SK-N-SH (cell line): ENCODE data around the gene POLD4. TPM values are rescaled to one million over a fixed set of nuclear protein-coding genes. Genes with fewer than 3 reads are reported as not detected.

Experiments used
- CTCF ChIA-PET: fragments of 300-600, 350-600 bp; formaldehyde crosslinking; extraction: SDS; loops from one replicate; lab custom pipeline; 2021; lab: Yijun Ruan, JAX
- POLR2A ChIA-PET: fragments of 350-600 bp; sonication (Branson Sonifier 250); formaldehyde crosslinking; extraction: SDS; loops from one replicate; lab custom pipeline; 2020; ENCODE audit warnings: antibody characterized with exemption, inconsistent platforms; lab: Yijun Ruan, JAX
- DNase-seq: peaks from one replicate; pipeline ENCODE4 v3.0.0; 2012
- H2AFZ ChIP-seq: fragments of 200-600 bp; sonication (generic); 2 replicates; pipeline ENCODE4 v1.8.1; 2016; ENCODE audit warnings: antibody characterized with exemption, mild to moderate bottlenecking, low read depth
- H3F3A ChIP-seq: fragments of 200-600 bp; sonication (generic); replicated peaks from 2 replicates; pipeline ENCODE3; 2016; ENCODE audit warnings: antibody characterized with exemption, mild to moderate bottlenecking; ENCODE audit not compliant: insufficient read depth
- H3K27ac ChIP-seq, 2 experiments: fragments of 200-500 bp in 1 of 2; fragments of 200-600 bp in 1 of 2; sonication (Bioruptor generic) in 1 of 2; sonication (generic), shearing (Covaris generic) in 1 of 2; 2 replicates each; pipeline versions ENCODE4 v1.5.1 to v1.6.1; 2014 to 2016; ENCODE audit warnings: low read depth in 2 of 2, inconsistent platforms in 1 of 2, low read length in 1 of 2, mild to moderate bottlenecking in 1 of 2, mixed read lengths in 1 of 2
- H3K27me3 ChIP-seq: fragments of 200-600 bp; sonication (generic), shearing (Covaris generic); 2 replicates; pipeline ENCODE4 v1.6.1; 2016; ENCODE audit warnings: mixed run types; ENCODE audit not compliant: insufficient read depth
- H3K36me3 ChIP-seq, 2 experiments: fragments of 200-500 bp in 1 of 2; fragments of 200-600 bp in 1 of 2; sonication (Bioruptor generic) in 1 of 2; sonication (generic) in 1 of 2; replicated peaks in 1 of 2; 2 replicates each; pipeline versions ENCODE3 to v1.5.1; 2014 to 2016; ENCODE audit warnings: low read length in 1 of 2, mild to moderate bottlenecking in 1 of 2; ENCODE audit not compliant: insufficient read depth in 2 of 2, control insufficient read depth in 1 of 2
- H3K4me1 ChIP-seq, 2 experiments: fragments of 200-500 bp in 1 of 2; fragments of 200-600 bp in 1 of 2; sonication (Bioruptor generic) in 1 of 2; sonication (generic), shearing (Covaris generic) in 1 of 2; 2 replicates each; pipeline versions ENCODE4 v1.5.1 to v1.6.1; 2014 to 2016; ENCODE audit warnings: low read depth in 1 of 2, low read length in 1 of 2, mixed run types in 1 of 2; ENCODE audit not compliant: insufficient read depth in 2 of 2, control insufficient read depth in 1 of 2
- H3K4me2 ChIP-seq: fragments of 200-600 bp; sonication (generic), shearing (Covaris generic); 2 replicates; pipeline ENCODE4 v1.6.1; 2017; ENCODE audit warnings: mixed run types
- H3K4me3 ChIP-seq, 2 experiments: fragments of 200-500 bp in 1 of 2; fragments of 200-600 bp in 1 of 2; sonication (Bioruptor generic) in 1 of 2; sonication (generic), shearing (Covaris generic) in 1 of 2; 2 replicates each; pipeline versions ENCODE4 v1.5.1 to v1.8.1; 2014 to 2016; ENCODE audit warnings: low read depth in 2 of 2, inconsistent platforms in 1 of 2, low read length in 1 of 2, mild to moderate bottlenecking in 1 of 2, mixed read lengths in 1 of 2, moderate library complexity in 1 of 2
- H3K79me2 ChIP-seq: fragments of 200-600 bp; sonication (generic); 2 replicates; pipeline ENCODE4 v1.8.1; 2017; ENCODE audit warnings: mild to moderate bottlenecking; ENCODE audit not compliant: insufficient read depth
- H3K9ac ChIP-seq: fragments of 200-600 bp; sonication (generic); 2 replicates; pipeline ENCODE4 v1.6.1; 2017; ENCODE audit warnings: mixed run types
- H3K9me2 ChIP-seq: fragments of 200-600 bp; sonication (generic); 2 replicates; pipeline ENCODE4 v1.6.1; 2017; ENCODE audit warnings: mixed run types
- H3K9me3 ChIP-seq: fragments of 200-600 bp; sonication (generic); 2 replicates; pipeline ENCODE4 v1.6.1; 2017; ENCODE audit warnings: mixed run types, mild to moderate bottlenecking, moderate library complexity
- H4K20me1 ChIP-seq: fragments of 200-600 bp; sonication (generic); 2 replicates; pipeline ENCODE4 v1.6.1; 2017; ENCODE audit warnings: mild to moderate bottlenecking, mixed run types; ENCODE audit not compliant: insufficient read depth
- CTCF ChIP-seq: fragments of 200-600 bp; sonication (generic); IDR thresholded peaks from 2 replicates; pipeline ENCODE4 v1.6.1; 2017; ENCODE audit warnings: antibody characterized with exemption, mild to moderate bottlenecking, moderate library complexity
- ELF1 ChIP-seq: IDR thresholded peaks from 2 replicates; pipeline ENCODE4 v1.4.0; 2012
- EZH2phosphoT487 ChIP-seq: fragments of 200-600 bp; sonication (generic); IDR thresholded peaks from 2 replicates; pipeline ENCODE4 v1.6.1; 2017; ENCODE audit warnings: low read depth, mixed run types, mild to moderate bottlenecking, antibody characterized with exemption, moderate library complexity, borderline replicate concordance
- FOSL2 ChIP-seq: IDR thresholded peaks from 2 replicates; pipeline ENCODE4 v1.4.0; 2012; ENCODE audit warnings: low read depth, mild to moderate bottlenecking, moderate library complexity, borderline replicate concordance
- GABPA ChIP-seq: IDR thresholded peaks from 2 replicates; pipeline ENCODE4 v1.4.0; 2012; ENCODE audit warnings: low read depth, mild to moderate bottlenecking
- IRF3 ChIP-seq: fragments of 150-350 bp; IDR thresholded peaks from 2 replicates; pipeline ENCODE4 v1.6.1; 2016; ENCODE audit warnings: mild to moderate bottlenecking, low read depth, low read length
- JUND ChIP-seq: IDR thresholded peaks from 2 replicates; pipeline ENCODE4 v1.4.0; 2012
- MAX ChIP-seq: IDR thresholded peaks from 2 replicates; pipeline ENCODE4 v1.4.0; 2012; ENCODE audit warnings: low read depth
- MXI1 ChIP-seq: IDR thresholded peaks from 2 replicates; pipeline ENCODE4 v1.6.1; 2012; ENCODE audit warnings: mild to moderate bottlenecking, low read depth, low read length, improper control_type of control experiment
- NFIC ChIP-seq: IDR thresholded peaks from 2 replicates; pipeline ENCODE4 v1.4.0; 2012; ENCODE audit warnings: borderline replicate concordance
- RAD21 ChIP-seq: IDR thresholded peaks from 2 replicates; pipeline ENCODE4 v1.6.1; 2012; ENCODE audit warnings: mild to moderate bottlenecking, low read length
- SIN3A ChIP-seq: IDR thresholded peaks from 2 replicates; pipeline ENCODE4 v1.6.1; 2012; ENCODE audit warnings: low read depth, mild to moderate bottlenecking, low read length, moderate library complexity, borderline replicate concordance
- TCF12 ChIP-seq: IDR thresholded peaks from 2 replicates; pipeline ENCODE4 v1.4.0; 2012
- USF1 ChIP-seq: IDR thresholded peaks from 2 replicates; pipeline ENCODE4 v1.4.0; 2012; ENCODE audit warnings: low read depth, borderline replicate concordance
- USF2 ChIP-seq: fragments of 150-350 bp; IDR thresholded peaks from 2 replicates; pipeline ENCODE4 v1.6.1; 2017; ENCODE audit warnings: antibody characterized with exemption, low read length, low read depth, borderline replicate concordance
- ZBTB33 ChIP-seq: IDR thresholded peaks from 2 replicates; pipeline ENCODE4 v1.4.0; 2012; ENCODE audit warnings: low read depth, borderline replicate concordance
- WGBS: methylation state at CpG from one replicate; pipeline ENCODE4 v1.1.6; 2017; ENCODE audit warnings: low lambda C conversion rate; 5-methylcytosine and 5-hydroxymethylcytosine counted together
- polyA plus RNA-seq, 3 experiments: library from polyadenylated mRNA; depleted of rRNA; stranded (reverse); fragments of >200 nt; gene quantifications; 2 replicates each; pipeline ENCODE4 v1.2.3, GENCODE V29; 2012

The POLD4 gene
- polyA plus RNA-seq, 1 of the 3 experiments (the other 2 are of a cell fraction), result 80.4 TPM

- H3K36me3 ChIP-seq, result peaks cover 0 to 5% of the 10 kb centered on the region in 2 experiments
- TF ChIP-seq MXI1 (no peak), SIN3A (no peak), JUND (no peak), ZBTB33 (no peak), USF1 (no peak), CTCF (no peak), GABPA (no peak), MAX (no peak)
- TF ChIP-seq, all 33 proteins: peak for 0
Measured at GRCh38 chr11:67311556-67312082, 41.7 kb downstream of the POLD4 start.

GRCh38 chr11:67311051-67311555 is 42.2 kb downstream of the POLD4 start:
- ChIA-PET POLR2A (no interaction called here), CTCF (interaction anchor here (1.0 to 2.7 kb wide), 5 partner anchors 19 to 71 kb away, joined by 3 to 12 read pairs (median 3); no protein-coding TSS in a partner anchor)
- Histone ChIP-seq H3K79me2 (no peaks in the 10 kb centered on the region), H4K20me1 (no peaks in the 10 kb centered on the region), H3K27ac (no peak overlapping the region), H3K4me2 (no peak overlapping the region), H3K9me3 (no peaks in the 10 kb centered on the region), H3K36me3 (peaks cover 0 to 5% of the 10 kb centered on the region in 2 experiments), H3K9ac (no peak overlapping the region), H2AFZ (no peak overlapping the region), H3K4me3 (no peak overlapping the region), H3K4me1 (peaks cover 0 to 19% of the 10 kb centered on the region in 2 experiments; a peak in 1 of 4 replicates), H3K27me3 (no peaks in the 10 kb centered on the region), H3K9me2 (no peaks in the 10 kb centered on the region), H3F3A (peaks cover 15% of the 10 kb centered on the region)
- WGBS, result 90% methylated on average over 14 of the region's 18 CpGs
- no peak for DNase-seq
- TF ChIP-seq ELF1 (no peak), GABPA (no peak), NFIC (no peak), TCF12 (no peak), RAD21 (no peak), CTCF (no peak), MXI1 (no peak), EZH2phosphoT487 (no peak), USF2 (no peak), FOSL2 (no peak), SIN3A (no peak), IRF3 (no peak)

More at GRCh38 chr11:67311556-67312082, 41.7 kb downstream of the POLD4 start:
- no peak overlapping the region for H3K4me3 ChIP-seq
- H2AFZ ChIP-seq, result no peak overlapping the region
- H3K27ac ChIP-seq, result peak overlapping the region in 1 of 2 experiments; percentile 83; a peak in 1 of 4 replicates
- H3K9me2 ChIP-seq, result no peaks in the 10 kb centered on the region
- DNase-seq, result no peak
- H3K9ac ChIP-seq, result no peak overlapping the region
- WGBS, result 95% methylated on average over 15 of the region's 15 CpGs
- no peak overlapping the region for H3K4me2 ChIP-seq
- no peaks in the 10 kb centered on the region for H3K79me2 ChIP-seq
- ChIA-PET POLR2A (no interaction called here), CTCF (interaction anchor here (1.0 to 2.7 kb wide), 5 partner anchors 20 to 71 kb away, joined by 3 to 12 read pairs (median 3); no protein-coding TSS in a partner anchor)
- H4K20me1 ChIP-seq, result no peaks in the 10 kb centered on the region
- no peaks in the 10 kb centered on the region for H3K27me3 ChIP-seq
- no peaks in the 10 kb centered on the region for H3K9me3 ChIP-seq
- H3F3A ChIP-seq, result peaks cover 15% of the 10 kb centered on the region
- peaks cover 0 to 19% of the 10 kb centered on the region in 2 experiments; a peak in 1 of 4 replicates for H3K4me1 ChIP-seq
